ENCODE results near the gene NAT16.

DNA sequence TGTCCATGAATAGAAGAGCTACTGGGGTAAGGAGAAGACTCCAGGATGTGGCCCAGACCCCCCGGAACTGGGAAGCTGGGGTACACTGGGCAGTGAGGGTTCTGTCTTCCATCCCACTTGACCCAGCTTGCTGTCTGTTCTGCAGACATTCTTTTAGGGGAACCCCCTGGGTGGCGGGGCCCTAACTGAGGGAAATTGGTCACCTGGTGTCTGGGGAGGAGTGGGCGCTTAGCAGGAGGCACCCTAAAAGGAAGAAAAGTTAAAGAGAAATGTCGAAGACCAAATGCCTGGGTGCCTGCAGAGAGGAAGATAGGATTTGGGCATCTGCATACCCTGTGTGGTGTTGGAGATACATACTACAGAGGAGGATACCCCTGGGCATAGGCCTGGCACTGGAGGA is 24.8 kb downstream of the NAT16 start:
- TF ChIP-seq, protein P1, sequence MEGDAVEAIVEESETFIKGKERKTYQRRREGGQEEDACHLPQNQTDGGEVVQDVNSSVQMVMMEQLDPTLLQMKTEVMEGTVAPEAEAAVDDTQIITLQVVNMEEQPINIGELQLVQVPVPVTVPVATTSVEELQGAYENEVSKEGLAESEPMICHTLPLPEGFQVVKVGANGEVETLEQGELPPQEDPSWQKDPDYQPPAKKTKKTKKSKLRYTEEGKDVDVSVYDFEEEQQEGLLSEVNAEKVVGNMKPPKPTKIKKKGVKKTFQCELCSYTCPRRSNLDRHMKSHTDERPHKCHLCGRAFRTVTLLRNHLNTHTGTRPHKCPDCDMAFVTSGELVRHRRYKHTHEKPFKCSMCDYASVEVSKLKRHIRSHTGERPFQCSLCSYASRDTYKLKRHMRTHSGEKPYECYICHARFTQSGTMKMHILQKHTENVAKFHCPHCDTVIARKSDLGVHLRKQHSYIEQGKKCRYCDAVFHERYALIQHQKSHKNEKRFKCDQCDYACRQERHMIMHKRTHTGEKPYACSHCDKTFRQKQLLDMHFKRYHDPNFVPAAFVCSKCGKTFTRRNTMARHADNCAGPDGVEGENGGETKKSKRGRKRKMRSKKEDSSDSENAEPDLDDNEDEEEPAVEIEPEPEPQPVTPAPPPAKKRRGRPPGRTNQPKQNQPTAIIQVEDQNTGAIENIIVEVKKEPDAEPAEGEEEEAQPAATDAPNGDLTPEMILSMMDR (conservative IDR thresholded peaks at IDR 0.05 in 1 of 2, IDR thresholded peaks at IDR 0.05 in 1 of 2; ENCODE audit: extremely low read depth in 1 of 2, insufficient read depth in 1 of 2, low read depth in 1 of 2, low read length in 2 of 2): no peak
- TF ChIP-seq EZH2 (IDR thresholded peaks at IDR 0.05; ENCODE audit: borderline replicate concordance, low read length): no peak

Data from mammary epithelial cell (primary cell).